Ovary (tissue), 9 donors: ENCODE measurements around the gene LIPI. TPM values are rescaled to one million over a fixed set of nuclear protein-coding genes. Genes with fewer than 3 reads are reported as not detected.

Experiments used
- DNase-seq, 5 donors: peaks; one replicate each; pipeline ENCODE4 v3.0.0-alpha.2; 2019 to 2020
- H3K27ac ChIP-seq, 2 donors: fragments of 200-600 bp; one replicate each; pipeline versions ENCODE4 v1.5.1 to v1.8.0; 2019 to 2022
- H3K27me3 ChIP-seq: fragments of 200-600 bp; one replicate; pipeline ENCODE4 v1.8.0; 2022
- H3K36me3 ChIP-seq: fragments of 200-600 bp; sonication (generic); one replicate; pipeline ENCODE4 v1.5.1; 2019
- H3K4me1 ChIP-seq: one replicate; pipeline ENCODE4 v1.8.1; 2013; ENCODE audit warnings: mild to moderate bottlenecking, moderate library complexity; ENCODE audit not compliant: insufficient read depth
- H3K4me3 ChIP-seq: fragments of 200-600 bp; sonication (generic); one replicate; pipeline ENCODE4 v1.5.1; 2017
- H3K9me3 ChIP-seq, 2 donors: fragments of 200-600 bp in 1 of 2; sonication (generic) in 1 of 2; one replicate each; pipeline versions ENCODE4 v1.5.1 to v1.8.1; 2013 to 2019; ENCODE audit warnings: mild to moderate bottlenecking in 1 of 2, moderate library complexity in 1 of 2
- EP300 ChIP-seq: sonication (generic); formaldehyde crosslinking; IDR thresholded peaks from one replicate; pipeline ENCODE4 v1.6.1; 2017; ENCODE audit warnings: antibody characterized with exemption
- POLR2A ChIP-seq: fragments of 450-650 bp; IDR thresholded peaks from one replicate; pipeline ENCODE4 v1.6.1; 2017; ENCODE audit warnings: antibody characterized with exemption, mild to moderate bottlenecking, moderate library complexity
- WGBS, 3 donors: extraction: QIAGEN DNeasy Blood & Tissue Kit in 1 of 3; methylation state at CpG; one replicate each; pipeline versions ENCODE4 v1.1.5 to v1.1.7; 2013 to 2017; 5-methylcytosine and 5-hydroxymethylcytosine counted together
- intact Hi-C, 4 donors: fragments of 100-400 bp; cut with DNase I; formaldehyde crosslinking; loops; one replicate each; pipeline versions ENCODE4 v1.11.0 to v1.15.1; 2022 to 2023
- polyA plus RNA-seq, 2 donors: library from polyadenylated mRNA; stranded (reverse); fragments of 200-250 nt in 1 of 2; fragments of 350-450 nt in 1 of 2; fragmentation: Illumina TruSeq in 1 of 2; extraction: RNeasy Lipid Tissue Mini Kit (QIAGEN cat#74804) in 1 of 2; gene quantifications; one replicate each; pipeline ENCODE4 v1.2.3, GENCODE V29; 2013 to 2014
- total RNA-seq, 7 donors: library from RNA; depleted of rRNA in 2 of 7; stranded (reverse); fragments of >200 nt in 2 of 7; fragmentation: NEBNext Ultra II Directional in 3 of 7; extraction: Animal tissue kit (Norgen Biotek cat#: 25700) in 3 of 7; gene quantifications; one replicate each; pipeline versions ENCODE4 v1.1.0 to v1.2.4, GENCODE V29; 2016 to 2023
- TF ChIP-seq, protein P1 (sequence below), 3 donors: fragments of 450-650 bp in 2 of 3; fragments of 200-600 bp in 1 of 3; IDR thresholded peaks; one replicate each; pipeline versions ENCODE4 v1.5.1 to v1.8.0; 2016 to 2022; ENCODE audit warnings: antibody characterized with exemption in 3 of 3, mild to moderate bottlenecking in 1 of 3
- donor health status: DM: no; HTN: no; CAD: no; lungs with moderate emphysema.
- donor health status: DM: no; HTN: no; CAD: no.
- donor health status: Bipolar disorder and iron deficiency.
- donor health status: DM: yes; HTN: yes; CAD: no.
- donor health status: DM: no; HTN: no; CAD: no.
- donor health status: DM: yes; HTN: yes; CAD: no.

LIPI gene
- total and polyA plus RNA-seq, 9 donors = 0.18 to 0.48 TPM; not detected in 7

DNA sequence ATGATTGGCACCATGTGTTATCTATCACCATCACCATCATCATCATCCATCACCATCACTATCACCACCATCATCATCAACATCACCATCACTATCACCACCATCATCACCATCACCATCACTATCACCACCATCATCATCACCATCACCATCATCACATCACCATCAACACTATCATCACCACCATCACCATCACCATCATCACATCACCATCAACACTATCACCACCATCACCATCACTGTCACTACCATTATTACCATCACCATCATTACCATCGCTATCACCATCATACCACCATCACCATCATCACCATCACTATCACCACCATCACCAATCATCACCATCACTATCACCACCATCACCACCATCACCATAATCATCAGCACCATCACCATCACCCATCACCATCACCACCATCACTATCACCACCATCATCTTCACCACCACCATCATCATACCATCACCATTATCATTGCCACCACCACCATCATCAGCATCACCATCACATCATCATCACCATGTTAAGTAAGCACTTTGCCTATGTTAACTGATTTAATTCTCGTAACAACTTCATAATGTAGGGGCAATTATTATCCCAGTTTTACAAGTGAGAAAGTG is 112.8 kb downstream of the LIPI start:
- DNase-seq = no peak
- no peaks in the 10 kb centered on the region for H3K4me1 ChIP-seq
- WGBS, 3 donors = 95 to 99% (median 97%) methylated on average over 2 of the region's 2 CpGs
- intact Hi-C loops = no loop called here
- no peak for TF ChIP-seq EP300
- TF ChIP-seq, protein P1, sequence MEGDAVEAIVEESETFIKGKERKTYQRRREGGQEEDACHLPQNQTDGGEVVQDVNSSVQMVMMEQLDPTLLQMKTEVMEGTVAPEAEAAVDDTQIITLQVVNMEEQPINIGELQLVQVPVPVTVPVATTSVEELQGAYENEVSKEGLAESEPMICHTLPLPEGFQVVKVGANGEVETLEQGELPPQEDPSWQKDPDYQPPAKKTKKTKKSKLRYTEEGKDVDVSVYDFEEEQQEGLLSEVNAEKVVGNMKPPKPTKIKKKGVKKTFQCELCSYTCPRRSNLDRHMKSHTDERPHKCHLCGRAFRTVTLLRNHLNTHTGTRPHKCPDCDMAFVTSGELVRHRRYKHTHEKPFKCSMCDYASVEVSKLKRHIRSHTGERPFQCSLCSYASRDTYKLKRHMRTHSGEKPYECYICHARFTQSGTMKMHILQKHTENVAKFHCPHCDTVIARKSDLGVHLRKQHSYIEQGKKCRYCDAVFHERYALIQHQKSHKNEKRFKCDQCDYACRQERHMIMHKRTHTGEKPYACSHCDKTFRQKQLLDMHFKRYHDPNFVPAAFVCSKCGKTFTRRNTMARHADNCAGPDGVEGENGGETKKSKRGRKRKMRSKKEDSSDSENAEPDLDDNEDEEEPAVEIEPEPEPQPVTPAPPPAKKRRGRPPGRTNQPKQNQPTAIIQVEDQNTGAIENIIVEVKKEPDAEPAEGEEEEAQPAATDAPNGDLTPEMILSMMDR (IDR thresholded peaks at IDR 0.05) = no peak
- no peak for TF ChIP-seq POLR2A
- H3K27ac ChIP-seq = no peak overlapping the region
- H3K9me3 ChIP-seq = no peaks in the 10 kb centered on the region
- H3K27me3 ChIP-seq = no peaks in the 10 kb centered on the region
- H3K36me3 ChIP-seq = no peaks in the 10 kb centered on the region
- no peak overlapping the region for H3K4me3 ChIP-seq

DNA sequence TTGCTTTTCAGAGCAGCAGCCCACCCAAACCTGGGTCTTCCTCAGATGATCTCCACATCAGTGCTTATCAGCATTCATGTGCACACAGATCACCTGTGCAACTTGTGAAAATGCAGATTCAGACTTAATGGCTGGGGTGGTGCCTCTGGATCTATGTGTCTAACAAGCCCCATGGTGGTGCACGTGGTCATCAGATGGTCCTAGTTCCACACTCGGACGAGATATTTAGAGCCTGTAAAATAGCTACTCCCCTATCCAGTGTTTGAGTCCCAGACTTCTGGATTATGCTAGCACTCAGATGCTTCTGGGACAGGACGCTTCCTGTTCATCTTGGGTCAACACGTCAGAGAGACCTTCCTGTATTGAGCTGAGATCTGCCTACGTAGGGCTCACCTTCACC is 114.2 kb downstream of the LIPI start:
- no peak for DNase-seq
- no peak overlapping the region for H3K27ac ChIP-seq
- H3K9me3 ChIP-seq = no peaks in the 10 kb centered on the region
- H3K4me1 ChIP-seq = no peaks in the 10 kb centered on the region
- H3K27me3 ChIP-seq = no peaks in the 10 kb centered on the region
- no peaks in the 10 kb centered on the region for H3K36me3 ChIP-seq
- WGBS, 3 donors = 94 to 98% (median 97%) methylated on average over 6 of the region's 6 CpGs
- intact Hi-C loops = no loop called here
- TF ChIP-seq POLR2A (no peak), EP300 (no peak)
- TF ChIP-seq, protein P1 (IDR thresholded peaks at IDR 0.05) = no peak
- H3K4me3 ChIP-seq = no peak overlapping the region

DNA sequence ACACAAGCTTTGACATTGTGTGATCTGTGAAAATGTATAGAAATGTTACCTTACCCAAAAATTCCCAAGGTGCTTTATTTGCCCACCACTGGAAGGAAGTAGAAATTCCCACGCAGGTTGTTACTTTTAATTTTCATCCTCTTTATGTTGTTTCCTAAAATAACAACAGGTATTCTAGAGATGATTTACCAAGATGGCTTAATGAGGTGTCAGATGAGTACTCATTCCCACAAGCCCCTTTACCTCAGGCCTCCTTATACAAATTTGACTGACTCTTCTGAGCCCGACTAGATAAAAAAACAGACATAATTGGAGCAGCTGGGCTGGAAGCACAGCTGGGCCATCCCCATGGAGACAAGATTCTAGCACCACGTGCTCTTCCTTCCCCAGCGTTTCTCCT is 114.6 kb downstream of the LIPI start:
- intact Hi-C loops = no loop called here
- no peaks in the 10 kb centered on the region for H3K36me3 ChIP-seq
- H3K27me3 ChIP-seq = no peaks in the 10 kb centered on the region
- TF ChIP-seq, protein P1 (IDR thresholded peaks at IDR 0.05) = no peak
- TF ChIP-seq EP300 = no peak
- 35 to 76% (median 60%) methylated on average over 4 of the region's 4 CpGs for WGBS, 3 donors
- no peak for DNase-seq
- no peaks in the 10 kb centered on the region for H3K9me3 ChIP-seq
- no peak overlapping the region for H3K4me3 ChIP-seq
- no peak overlapping the region for H3K27ac ChIP-seq
- H3K4me1 ChIP-seq = no peaks in the 10 kb centered on the region

DNA sequence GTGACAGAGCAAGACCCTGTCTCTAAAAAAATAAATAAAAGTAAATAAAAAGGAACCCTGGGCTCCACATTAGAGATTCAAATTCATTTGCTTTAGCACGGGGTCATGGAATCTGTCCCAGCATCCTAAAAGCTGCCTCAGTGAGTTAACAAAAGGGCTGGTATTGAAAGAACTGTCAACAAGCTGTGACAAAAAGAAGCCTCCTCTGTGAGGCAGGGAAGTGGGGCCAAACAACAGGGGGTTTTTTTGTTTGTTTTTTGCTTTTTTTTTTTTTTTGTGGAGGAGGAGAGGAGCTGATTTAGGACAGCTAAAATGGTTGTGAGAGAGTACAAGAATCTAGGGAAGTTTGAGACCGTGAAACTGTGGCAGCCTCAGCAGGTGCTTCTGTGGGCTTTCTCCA is 115.7 kb downstream of the LIPI start:
- H3K27me3 ChIP-seq = no peaks in the 10 kb centered on the region
- TF ChIP-seq, protein P1 (IDR thresholded peaks at IDR 0.05) = no peak
- no peak for TF ChIP-seq POLR2A
- no peak for TF ChIP-seq EP300
- 85 to 92% (median 89%) methylated on average over 2 of the region's 2 CpGs for WGBS, 3 donors
- H3K4me1 ChIP-seq = no peaks in the 10 kb centered on the region
- H3K4me3 ChIP-seq = no peak overlapping the region
- no peak for DNase-seq
- intact Hi-C loops = no loop called here
- no peaks in the 10 kb centered on the region for H3K36me3 ChIP-seq
- no peak overlapping the region for H3K27ac ChIP-seq
- H3K9me3 ChIP-seq = no peaks in the 10 kb centered on the region
